ENCODE results near the gene CDX2. TPM values are rescaled to one million over a fixed set of nuclear protein-coding genes. Genes with fewer than 3 reads are reported as not detected.

CDX2 gene
- total RNA-seq, 1 donor from 2014 or later, result not detected

DNA sequence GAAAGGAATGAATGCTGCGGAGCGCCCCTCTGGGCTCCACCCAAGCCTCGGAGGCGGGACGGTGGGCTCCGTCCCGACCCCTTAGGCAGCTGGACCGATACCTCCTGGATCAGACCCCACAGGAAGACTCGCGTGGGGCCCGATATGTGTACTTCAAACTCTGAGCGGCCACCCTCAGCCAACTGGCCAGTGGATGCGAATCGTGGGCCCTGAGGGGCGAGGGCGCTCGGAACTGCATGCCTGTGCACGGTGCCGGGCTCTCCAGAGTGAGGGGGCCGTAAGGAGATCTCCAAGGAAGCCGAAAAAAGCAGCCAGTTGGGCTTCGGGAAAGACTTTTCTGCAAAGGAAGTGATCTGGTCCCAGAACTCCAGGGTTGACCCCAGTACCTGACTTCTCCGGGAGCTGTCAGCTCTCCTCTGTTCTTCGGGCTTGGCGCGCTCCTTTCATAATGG lies 40.7 kb downstream of the CDX2 start:
- no peak overlapping the region for H3K4me3 ChIP-seq (ENCODE audit: low read depth, low read length)
- no peak for DNase-seq (ENCODE audit: low read depth)
- TF ChIP-seq, protein P1, sequence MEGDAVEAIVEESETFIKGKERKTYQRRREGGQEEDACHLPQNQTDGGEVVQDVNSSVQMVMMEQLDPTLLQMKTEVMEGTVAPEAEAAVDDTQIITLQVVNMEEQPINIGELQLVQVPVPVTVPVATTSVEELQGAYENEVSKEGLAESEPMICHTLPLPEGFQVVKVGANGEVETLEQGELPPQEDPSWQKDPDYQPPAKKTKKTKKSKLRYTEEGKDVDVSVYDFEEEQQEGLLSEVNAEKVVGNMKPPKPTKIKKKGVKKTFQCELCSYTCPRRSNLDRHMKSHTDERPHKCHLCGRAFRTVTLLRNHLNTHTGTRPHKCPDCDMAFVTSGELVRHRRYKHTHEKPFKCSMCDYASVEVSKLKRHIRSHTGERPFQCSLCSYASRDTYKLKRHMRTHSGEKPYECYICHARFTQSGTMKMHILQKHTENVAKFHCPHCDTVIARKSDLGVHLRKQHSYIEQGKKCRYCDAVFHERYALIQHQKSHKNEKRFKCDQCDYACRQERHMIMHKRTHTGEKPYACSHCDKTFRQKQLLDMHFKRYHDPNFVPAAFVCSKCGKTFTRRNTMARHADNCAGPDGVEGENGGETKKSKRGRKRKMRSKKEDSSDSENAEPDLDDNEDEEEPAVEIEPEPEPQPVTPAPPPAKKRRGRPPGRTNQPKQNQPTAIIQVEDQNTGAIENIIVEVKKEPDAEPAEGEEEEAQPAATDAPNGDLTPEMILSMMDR (conservative IDR thresholded peaks at IDR 0.05; ENCODE audit: low read depth, low read length), result no peak

DNA sequence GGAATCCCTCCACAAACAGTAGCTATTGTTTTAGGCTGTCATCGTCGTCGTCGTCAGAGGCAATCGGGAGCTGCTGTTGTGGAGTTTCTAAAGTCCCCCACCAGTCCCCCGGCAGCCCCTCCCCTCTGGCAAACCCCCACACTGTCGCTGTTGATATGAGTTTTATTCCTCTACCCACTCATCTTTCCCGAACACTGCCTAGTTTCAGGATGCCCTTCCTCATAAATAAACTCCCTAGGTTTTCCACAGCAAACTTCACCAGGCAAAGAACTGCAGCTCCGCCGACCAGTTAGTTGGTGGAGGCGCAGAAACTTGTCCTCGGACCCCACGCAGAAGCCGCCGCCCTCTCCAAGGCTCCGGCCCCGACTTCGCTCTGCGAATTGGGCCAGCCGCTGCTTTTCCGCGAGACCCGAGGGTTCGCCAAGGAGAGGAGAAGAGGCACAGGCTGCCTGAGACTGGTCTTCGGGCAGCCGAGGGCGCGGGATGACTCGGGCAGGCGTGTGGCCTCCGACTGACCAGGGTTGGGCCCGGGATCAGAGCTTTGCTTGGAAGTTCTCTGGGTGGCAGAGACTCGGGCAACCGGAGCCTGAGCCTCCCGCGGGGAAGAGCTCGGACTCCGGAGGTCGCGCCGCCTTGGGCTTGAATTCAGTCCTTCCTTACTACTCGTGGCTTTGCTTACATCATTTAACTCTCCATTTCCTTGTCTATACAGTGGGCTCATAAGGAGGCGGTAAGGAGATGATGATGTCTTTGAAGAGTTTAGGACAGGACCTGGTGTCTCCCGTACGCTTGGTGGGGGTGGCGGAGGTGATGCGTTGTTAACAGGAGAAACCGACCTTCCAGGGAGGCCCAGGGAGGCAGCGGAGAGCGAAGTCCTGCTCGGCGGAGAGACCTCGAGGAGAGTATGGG lies 41.4 kb downstream of the CDX2 start:
- no peak overlapping the region for H3K4me3 ChIP-seq (ENCODE audit: low read depth, low read length)
- no peak for DNase-seq (ENCODE audit: low read depth)
- TF ChIP-seq, protein P1 (conservative IDR thresholded peaks at IDR 0.05; ENCODE audit: low read depth, low read length), result no peak

DNA sequence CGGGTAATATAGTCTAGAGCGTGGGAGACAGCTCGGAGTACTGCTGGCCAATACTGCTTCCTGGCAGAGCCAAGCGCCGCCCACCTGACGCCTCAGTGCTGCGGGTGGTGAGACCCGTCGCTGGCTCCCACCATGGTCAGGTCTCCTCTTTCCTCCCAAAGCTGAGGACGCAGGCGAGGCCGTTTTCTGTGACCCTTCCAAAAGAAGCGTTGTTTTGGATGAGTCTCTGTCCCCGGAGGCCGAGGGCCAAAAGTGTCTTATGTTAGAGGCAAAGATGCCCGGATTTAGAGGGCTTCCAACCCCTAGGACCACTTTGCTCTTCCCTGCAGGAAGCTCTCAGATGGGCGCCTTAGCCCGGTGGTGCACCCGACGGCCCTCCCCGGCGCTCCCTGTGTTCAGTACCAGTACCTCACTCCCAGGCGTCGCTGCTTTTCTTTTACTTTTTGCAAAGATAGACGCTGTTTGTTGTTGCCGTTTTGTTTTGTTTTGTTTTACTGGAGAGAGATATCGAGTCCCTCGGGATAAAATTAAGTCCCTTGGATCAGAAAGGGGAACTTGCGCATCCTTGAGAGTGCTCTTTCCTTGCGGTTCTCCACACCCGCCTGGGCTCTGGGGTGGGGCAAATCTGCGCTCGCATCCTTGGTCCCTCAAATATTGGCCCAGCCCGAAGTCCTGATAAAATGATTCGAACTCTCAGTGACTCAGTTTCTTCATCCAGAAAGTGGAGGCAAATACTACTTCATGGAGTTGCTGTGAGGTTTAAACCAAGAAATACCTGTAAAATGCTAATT lies 42.3 kb downstream of the CDX2 start:
- DNase-seq (ENCODE audit: low read depth), result no peak
- TF ChIP-seq, protein P1 (conservative IDR thresholded peaks at IDR 0.05; ENCODE audit: low read depth, low read length), result no peak

DNA sequence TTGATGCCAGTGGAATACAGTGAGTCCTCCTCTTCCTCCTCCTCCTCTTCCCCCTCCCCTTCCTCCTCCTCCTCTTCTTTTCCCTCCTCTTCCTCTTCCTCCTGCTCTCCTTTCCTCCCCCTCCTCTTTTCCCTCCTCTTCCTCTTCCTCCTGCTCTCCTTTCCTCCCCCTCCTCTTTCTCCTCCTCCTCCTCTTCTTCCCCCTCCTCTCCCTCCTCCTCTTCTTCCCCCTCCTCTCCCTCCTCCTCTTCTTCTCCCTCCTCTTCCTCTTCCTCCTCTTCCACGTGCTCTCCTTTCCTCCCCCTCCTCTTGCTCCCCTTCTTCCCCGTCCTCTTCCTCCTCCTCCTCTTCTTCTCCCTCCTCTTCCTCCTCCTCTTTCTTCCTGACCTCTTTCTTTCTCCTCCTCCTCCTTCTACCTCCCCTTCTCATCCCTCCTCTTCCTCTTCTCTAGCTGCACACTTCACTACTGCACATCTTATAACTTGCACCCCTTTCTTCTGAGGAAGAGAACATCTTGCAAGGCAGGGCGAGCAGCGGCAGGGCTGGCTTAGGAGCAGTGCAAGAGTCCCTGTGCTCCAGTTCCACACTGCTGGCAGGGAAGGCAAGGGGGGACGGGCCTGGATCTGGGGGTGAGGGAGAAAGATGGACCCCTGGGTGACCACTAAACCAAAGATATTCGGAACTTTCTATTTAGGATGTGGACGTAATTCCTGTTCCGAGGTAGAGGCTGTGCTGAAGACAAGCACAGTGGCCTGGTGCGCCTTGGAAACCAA lies 43.7 kb downstream of the CDX2 start:
- DNase-seq (ENCODE audit: low read depth), result no peak
- H3K4me3 ChIP-seq (ENCODE audit: low read depth, low read length), result no peak overlapping the region
- TF ChIP-seq, protein P1 (conservative IDR thresholded peaks at IDR 0.05; ENCODE audit: low read depth, low read length), result no peak

More for the DNA sequence above, 42.3 kb downstream of the CDX2 start:
- no peak overlapping the region for H3K4me3 ChIP-seq (ENCODE audit: low read depth, low read length)

DNA sequence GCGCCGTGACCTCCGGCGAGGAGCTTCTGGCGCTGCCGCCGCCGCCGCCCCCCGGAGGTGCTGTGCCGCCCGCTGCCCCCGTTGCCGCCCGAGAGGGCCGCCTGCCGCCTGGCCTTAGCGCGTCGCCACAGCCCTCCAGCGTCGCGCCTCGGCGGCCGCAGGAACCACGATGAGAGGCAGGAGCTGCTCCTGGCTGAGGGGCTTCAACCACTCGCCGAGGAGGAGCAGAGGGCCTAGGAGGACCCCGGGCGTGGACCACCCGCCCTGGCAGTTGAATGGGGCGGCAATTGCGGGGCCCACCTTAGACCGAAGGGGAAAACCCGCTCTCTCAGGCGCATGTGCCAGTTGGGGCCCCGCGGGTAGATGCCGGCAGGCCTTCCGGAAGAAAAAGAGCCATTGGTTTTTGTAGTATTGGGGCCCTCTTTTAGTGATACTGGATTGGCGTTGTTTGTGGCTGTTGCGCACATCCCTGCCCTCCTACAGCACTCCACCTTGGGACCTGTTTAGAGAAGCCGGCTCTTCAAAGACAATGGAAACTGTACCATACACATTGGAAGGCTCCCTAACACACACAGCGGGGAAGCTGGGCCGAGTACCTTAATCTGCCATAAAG lies 44.5 kb downstream of the CDX2 start:
- TF ChIP-seq, protein P1 (conservative IDR thresholded peaks at IDR 0.05; ENCODE audit: low read depth, low read length), result no peak

More for the DNA sequence above, 44.5 kb downstream of the CDX2 start:
- no peak overlapping the region for H3K4me3 ChIP-seq (ENCODE audit: low read depth, low read length)
- DNase-seq (ENCODE audit: low read depth), result no peak

Data from epithelial cell of proximal tubule (primary cell).